Tibial nerve (tissue), 3 donors: ENCODE results near the gene IQSEC3.

Source experiments
- CTCF ChIP-seq, 5 experiments: fragments of 200-600 bp in 3 of 5; fragments of 450-650 bp in 2 of 5; sonication (generic) in 3 of 5; IDR thresholded peaks; one replicate each; pipeline ENCODE4 v1.5.1; 2016 to 2019; ENCODE audit warnings: antibody characterized with exemption in 5 of 5, mild to moderate bottlenecking in 3 of 5, moderate library complexity in 2 of 5
- POLR2A ChIP-seq, 2 donors: fragments of 450-650 bp; IDR thresholded peaks; one replicate each; pipeline ENCODE4 v1.6.1; 2017; ENCODE audit warnings: antibody characterized with exemption in 2 of 2, mild to moderate bottlenecking in 2 of 2, moderate library complexity in 2 of 2

- TF ChIP-seq CTCF (IDR thresholded peaks at IDR 0.05) (no peak), POLR2A (IDR thresholded peaks at IDR 0.05) (no peak)
Measured at GRCh38 chr12:170371-171225, 104.0 kb downstream of the IQSEC3 start.
